NOMO-1 (cell line): ENCODE results near the gene SLC24A4.

Experiments
- DNase-seq, 2 experiments: peaks; one replicate each; lab custom pipeline; 2025; ENCODE audit not compliant: unreplicated experiment in 2 of 2; lab: John Stamatoyannopoulos, UW

SLC24A4 gene

DNA sequence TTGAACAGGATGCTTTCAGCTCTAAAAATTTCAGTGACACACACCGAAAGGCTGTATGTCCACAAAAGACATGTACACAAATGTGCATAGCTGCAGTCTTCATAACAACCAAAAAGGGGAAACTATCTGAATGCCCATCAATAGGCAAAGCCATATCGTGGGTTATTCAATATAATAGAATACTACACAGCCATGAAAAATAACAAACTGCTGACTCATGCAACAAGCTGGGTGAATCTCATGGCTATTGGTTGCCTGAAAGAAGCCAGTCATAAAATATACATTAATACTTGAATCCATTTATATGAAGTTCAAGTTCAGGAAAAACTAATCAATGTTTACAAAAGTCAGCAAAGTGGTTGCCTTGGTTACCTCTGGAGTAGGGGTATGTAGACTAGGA lies 132.3 kb downstream of the SLC24A4 start:
- no peak for DNase-seq

DNA sequence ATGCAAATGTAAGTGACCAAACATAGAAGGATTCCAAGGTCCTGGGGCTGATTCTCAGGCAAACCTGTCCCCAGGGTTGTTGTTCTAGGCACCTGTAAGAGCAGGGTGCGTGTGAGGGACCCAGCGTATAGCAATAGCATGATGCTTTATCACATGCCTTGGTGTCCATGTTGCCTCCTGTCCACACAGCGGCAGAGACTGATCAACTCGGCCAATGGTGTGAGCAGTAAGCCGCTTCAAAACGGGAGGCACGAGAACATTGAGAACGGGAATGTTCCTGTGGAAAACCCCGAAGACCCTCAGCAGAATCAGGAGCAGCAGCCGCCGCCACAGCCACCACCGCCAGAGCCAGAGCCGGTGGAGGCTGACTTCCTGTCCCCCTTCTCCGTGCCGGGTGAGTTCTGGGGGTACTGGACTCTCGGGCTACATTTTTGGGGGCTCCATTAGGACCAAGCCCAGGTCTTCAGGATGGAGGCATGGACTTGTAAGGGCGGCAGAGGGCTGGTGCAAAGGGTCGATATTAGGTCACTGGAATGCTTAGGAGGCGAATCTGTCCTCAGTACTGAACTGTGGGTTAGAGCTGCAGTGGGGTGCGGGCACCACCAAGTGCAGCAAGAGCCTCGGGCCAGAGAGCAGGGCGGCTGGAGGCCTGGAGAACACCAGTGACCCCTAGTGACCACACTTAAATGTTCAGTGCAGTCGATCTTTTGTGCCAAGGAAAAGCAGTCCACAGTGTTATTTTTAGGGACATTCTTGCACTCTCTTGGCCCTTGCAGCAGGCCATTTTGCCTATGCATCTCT lies 133.4 kb downstream of the SLC24A4 start:
- DNase-seq: peak; percentile 84 to 89

DNA sequence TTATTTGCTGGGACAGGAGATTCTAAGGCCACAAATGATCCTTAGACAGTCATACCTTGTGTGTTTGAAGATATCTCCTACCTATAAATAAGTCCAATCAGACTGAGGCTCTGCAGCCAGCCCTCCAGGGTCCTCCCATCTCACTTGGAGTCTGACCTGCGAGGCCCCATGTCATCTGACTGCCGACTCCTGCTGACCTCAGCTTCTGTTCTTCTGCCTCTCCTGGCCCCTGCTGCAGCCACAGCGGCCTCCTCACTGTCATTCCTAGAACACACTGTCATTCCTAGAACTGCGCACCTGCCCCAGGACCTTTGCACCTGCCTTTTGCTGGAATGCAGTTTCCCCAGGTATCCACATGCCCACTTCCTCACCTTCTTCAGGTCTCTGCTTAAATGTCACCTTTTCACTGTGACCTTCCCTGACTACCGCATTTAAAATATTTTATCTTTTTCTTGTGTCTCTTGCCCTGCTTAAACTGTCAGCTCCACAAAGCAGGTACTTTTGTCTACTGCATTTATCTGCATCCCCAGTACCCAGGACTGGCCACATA lies 134.1 kb downstream of the SLC24A4 start:
- DNase-seq: no peak

DNA sequence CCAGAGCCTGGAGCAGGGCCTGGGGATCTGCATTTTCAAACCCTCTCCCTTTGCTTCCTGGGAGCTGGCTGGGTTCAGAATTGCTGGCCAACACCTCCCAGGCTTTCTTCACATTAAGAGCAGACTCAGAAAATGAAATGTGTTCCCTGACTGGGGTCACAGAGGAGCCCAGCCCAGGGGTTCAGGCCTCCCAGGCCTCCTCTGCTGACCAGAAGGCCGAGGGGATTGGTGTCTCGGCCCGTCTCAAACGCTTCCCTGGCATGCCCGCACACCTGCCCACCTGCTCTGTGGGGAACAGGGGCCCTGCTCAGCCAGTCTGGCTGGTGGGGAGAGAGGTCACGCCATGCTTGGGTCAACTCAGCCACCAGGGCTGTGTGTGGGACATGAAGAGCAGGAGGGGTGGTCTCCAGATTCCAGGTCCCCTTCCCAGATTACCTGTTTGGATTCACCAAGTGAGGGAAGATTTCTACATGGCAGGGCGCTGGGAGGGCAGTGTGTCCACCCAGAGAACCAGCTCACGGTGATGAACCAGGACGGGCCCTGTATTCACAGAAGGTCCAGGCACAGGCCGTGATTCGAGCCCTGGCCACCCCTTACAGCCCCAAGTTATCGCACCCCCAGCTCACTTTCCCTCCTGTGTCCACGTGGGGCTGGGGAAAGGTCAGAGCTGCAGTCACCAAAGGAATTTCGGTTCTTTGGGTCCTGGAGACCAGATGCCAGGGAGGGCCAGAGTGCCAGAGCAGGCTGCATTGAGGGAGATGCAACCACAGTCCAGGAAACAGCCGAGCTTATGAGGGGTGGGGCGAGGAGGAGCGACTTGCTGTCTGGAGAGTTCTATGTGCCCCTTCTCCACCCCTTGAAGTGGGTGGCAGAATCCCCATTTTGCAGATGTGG lies 135.4 kb downstream of the SLC24A4 start:
- no peak for DNase-seq

DNA sequence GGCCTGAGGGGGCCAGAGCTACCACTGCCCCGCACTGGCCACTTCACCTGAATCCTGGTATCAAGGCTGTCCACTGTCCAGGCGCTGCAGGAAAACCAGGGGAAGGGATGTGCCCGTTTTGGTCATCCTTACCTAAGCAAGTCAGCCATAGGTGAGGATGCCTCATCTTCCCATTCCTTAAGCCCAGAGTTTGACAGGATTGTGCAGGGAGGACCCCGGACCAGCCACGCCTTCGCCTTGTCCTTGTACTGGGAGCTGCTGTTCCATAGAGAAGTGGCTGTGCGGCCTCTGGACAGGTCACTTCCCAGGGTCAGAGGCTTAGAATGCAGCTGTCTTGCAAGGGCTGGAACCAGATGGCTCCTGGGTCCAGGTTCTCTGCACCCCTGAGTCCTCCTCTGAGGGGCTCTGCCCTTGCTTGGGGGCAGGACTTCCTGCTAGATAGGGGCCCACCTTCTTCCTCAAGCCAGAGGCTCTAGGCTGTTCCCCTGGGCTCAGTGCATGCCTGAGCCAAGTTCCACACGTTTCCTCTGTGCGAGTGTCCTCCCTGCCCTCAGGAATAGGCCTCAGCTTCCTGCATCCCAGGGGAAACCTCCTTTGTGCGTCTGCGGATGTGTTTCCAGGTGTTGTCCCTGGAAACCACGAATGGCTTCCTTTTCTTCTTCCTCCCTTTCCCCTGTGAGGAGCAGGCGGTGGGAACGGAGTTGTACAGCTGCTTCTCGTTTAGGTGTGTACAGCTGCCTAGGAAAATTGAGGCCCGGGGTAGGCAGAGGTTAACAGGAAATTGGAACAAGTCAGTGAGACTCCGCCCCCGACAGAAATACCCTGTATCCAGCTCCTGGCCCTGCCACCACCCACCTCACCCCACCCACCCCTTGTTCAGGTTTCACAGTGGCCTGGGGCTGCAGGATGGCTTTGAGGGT lies 136.3 kb downstream of the SLC24A4 start:
- no peak for DNase-seq

DNA sequence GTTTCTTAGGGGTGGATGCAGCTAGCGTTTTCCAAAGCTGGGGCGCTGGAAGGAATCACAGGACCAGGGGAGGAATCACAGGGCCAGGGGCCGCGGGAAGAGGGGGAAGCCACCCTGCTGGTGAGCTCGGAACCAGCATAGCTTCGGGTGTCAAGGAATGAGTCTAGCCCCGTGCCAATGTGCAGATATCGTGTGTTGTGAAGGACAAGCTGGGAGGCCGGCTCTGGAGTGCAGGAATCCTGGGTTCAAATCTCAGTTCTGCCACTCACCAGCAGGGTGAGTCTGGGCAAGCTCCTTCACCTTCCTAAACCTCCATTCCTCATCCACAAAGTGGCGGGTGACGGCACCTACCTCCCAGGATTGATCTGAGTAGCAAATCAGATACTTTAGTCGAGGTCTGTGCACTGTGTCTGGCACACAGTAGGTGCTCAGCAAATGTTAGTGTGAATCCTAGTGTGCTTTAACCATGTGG lies 137.0 kb downstream of the SLC24A4 start:
- DNase-seq: no peak

DNA sequence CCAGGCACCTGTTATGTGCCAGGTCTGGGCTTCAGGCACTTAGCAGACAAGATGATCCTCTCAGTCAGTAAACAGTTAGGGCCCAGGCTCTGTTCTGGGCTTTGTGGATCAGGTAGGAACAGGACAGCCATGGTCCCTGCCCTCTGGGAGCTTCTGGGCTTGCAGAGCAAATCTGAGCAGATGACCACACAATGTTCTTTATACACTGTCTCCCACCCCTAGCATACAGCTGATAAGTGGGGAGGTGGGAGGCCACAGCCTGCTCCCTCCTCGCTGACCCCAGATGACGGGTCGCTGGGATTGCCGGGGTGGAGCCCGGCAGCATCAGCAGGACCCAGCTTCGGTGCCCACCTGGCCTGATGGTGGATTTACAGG lies 137.6 kb downstream of the SLC24A4 start:
- no peak for DNase-seq

DNA sequence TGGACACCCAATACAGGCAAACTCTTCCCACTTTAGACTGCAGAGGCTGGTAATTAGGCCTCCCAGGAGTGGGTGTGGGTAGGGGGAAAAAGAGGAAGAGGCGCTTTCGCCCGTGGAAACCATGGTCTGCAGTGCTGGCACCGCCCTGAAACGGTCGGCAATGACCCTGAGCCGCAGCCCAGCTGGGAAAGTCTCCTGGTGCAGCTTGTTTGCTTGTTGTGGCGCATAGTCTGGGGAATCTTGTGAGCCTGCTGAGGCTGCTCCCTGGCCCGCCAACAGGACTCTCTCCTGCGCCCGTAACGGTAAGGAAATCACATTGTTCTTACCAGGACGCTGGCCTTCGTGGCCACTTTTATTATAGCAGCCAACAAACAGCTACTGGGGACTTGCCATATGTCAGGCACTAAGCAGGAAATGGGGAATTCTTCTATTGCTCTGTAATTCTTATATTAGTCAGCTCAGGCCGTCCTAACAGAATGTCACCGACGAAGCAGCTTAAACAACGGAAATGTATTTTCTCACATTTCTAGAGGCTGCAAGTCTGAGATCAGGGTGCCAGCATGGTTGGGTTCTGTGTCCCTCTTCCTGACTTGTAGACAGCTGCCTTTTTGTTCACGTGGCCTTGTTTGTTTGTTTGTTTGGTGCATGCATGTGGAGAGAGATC lies 138.1 kb downstream of the SLC24A4 start:
- peak; percentile 28 to 37 for DNase-seq

DNA sequence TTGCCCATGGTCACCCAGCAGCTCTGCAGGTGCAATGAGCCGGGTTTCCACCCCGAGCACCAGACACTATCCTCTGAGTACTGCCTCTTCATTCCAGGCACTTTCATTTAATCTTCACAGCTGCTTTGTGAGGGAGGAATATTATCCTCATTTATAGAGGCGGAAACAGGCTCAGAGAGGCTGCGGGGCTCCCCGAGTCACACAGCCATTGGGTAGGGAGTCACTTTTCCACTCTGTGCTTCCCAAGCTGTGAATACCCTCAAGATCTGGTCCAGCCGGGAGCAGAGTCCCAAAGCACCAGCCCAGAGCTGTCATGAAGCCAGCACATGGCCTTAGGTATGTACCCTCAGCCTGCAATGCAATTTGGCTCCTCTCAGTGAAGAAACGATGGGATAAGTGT lies 138.9 kb downstream of the SLC24A4 start:
- no peak for DNase-seq

DNA sequence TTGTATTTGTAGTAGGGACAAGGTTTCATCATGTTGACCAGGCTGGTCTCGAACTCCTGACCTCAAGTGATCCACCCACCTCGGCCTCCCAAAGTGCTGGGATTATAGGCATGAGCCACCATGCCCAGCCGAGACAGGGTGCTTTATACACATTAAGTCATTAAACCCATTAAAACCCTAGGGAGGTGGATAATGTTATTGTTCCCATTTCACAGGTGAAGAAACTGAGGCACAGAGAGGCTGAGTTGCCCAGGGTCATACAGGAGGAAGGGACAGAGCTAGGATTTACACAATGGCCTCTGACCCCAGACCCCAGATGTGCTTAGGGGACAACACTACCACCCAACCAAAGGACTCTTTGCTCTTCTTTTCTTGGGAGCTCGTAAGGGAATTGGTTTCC lies 139.6 kb downstream of the SLC24A4 start:
- no peak for DNase-seq

DNA sequence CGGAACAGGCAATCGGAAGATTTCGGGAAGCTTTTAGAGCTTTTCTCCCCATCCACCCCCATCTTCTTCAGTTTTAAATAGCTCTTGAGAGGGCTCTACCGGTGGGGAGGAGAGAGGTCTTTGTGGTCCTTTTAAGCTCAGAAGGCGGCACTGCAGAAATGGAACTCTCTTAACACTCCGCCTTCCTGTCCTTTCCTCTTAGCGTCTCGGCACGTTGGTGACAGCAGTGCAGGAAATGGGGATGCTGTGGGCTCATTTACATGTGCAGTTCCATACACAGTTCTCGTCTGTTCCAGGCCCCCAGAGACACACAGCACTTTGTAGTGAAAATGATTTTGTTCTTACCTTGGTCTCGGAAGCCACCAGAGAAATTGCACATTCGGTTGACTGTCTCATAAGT lies 140.2 kb downstream of the SLC24A4 start:
- no peak for DNase-seq

DNA sequence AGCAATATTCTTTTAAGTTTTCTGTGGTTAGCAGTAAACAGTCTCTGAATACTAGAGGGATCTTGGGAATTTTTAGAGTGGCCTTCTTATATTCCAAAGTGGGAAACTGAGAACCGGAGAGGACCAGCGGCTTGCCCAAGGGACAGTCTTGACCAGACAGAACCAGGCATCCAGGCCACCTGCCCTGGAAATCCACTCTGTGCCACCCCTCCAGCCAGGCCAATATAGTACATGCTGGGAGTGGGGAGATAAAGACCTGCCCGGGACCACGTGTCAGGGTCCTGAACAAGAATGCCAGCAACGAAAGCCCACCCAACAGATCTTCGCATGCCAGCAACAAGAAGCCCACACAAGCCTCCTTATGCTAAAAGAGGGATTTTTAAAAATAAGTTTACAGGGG lies 141.2 kb downstream of the SLC24A4 start:
- DNase-seq: no peak

DNA sequence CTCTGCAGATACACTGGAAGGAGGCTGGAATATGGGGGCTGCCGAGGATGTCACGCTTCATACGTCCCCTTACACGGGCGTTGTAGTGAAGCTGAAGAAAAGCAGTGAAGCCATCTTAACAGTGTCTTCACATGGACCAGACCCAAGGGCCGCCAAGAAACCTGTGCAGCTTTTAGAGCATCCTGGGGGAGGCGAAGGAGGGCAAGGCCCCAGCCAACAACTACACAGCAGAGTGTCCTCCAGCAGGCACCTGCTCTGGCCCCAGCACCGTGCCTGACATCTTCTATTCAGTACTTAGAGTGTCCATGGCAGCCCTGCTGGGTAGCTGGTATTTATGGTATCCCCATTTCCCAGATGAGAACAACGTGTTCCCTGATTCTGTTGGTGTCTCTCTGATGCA lies 141.8 kb downstream of the SLC24A4 start:
- DNase-seq: no peak

DNA sequence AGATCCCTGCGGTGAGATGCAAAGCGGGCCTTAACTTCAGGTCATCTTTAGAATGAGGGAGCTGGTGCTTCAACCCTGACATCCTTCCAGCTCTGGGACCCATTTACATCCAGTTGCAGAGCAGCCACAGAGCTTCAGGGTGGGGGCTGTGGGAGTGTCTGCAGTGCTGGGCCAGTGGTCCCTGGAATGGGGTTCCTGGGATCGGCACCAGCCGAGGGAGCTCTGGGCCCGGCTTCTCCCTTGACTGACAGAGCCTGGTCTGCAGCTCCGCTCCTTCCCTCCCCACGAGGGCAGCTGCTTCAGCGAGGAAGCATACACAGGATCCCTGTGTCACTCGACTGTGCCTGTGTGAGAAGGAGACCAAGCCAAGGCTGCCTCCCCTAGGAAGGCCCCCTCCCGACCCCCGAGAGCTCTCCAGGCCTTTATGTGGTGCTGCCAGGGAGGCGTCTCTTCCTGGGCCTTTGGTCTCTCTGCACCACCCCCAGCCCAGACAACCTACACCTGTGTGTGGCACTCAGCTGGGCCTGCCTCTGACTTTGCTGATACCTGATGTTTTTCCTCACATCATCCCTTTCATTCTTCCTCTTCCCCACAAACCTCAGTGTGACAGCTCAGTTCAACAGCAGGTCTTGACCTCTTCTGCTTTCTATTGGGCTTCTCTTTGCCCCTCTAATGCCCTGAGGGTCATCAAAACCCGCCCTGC lies 142.5 kb downstream of the SLC24A4 start:
- DNase-seq: no peak

DNA sequence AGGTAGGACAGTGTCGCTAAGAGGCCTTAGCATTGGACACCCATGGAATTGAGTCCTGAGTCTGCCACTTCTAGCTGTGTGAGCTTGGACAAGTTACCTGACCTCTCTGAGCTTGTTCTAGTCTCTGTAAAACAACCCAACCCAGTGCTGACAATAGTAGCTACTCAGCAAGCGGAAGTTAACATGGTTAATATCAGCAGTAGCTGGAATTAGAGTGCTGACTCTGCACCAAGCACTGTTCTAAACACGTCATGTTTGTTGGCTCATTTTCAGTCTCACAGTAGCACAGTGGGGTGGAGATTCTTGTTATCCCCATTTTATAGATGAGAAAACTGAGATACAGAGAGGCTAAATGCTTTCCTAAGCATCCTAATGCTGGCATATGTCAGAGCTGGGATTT lies 143.1 kb downstream of the SLC24A4 start:
- no peak for DNase-seq

DNA sequence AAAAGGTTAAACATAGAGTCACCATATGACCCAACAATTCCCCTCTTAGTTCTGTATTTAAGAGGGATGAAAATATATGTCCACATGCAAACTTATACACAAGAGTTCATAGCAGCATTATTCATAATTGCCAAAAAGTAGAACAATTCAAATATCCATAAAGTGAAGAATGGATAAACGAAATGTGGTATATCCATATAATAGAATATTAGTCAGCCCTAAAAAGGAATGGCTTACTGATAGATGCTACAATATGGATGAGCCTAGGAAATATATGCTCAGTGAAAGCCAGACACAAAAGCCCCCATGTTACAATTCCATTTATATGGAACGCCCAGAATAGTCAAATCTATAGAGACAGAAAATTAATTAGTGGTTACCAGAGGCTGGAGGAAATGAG lies 146.6 kb downstream of the SLC24A4 start:
- no peak for DNase-seq

DNA sequence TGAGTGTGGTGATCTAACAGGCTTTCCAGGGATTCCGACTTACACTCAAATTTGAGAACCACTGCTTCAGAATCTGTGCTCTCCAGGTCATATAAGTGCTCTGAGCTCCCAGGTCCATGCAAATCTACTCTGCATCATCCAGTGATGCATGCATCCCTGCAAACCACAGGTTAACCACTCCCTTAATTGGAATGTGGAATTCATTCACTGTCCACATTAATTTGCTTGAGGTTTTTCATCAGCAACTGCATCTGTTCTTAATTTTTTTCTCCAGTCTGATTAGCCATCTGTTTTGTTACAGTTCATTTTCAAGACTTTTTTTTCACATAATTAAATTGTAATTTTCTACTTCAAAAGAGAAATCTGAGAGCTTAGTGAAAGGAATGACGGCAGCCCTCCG lies 147.2 kb downstream of the SLC24A4 start:
- no peak for DNase-seq

DNA sequence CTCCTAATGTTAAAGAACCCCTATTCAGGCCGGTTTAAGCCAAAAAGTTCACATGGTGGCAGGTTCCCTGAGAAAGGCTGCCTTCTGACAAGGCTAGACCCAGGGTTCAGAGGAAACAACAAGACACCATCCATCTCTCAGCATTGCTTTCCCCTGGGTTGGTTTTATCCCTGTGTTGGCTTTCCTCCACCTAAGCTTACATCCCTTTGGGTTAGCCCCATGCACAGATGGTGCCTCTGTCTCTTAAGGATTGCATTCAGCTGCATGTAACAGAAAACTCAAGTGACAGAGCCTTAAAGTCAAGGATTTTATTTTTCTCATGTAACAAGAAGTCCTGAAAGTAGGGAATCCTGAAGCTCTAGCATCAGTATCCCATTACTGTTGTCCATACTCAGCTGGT lies 147.8 kb downstream of the SLC24A4 start:
- DNase-seq: no peak

DNA sequence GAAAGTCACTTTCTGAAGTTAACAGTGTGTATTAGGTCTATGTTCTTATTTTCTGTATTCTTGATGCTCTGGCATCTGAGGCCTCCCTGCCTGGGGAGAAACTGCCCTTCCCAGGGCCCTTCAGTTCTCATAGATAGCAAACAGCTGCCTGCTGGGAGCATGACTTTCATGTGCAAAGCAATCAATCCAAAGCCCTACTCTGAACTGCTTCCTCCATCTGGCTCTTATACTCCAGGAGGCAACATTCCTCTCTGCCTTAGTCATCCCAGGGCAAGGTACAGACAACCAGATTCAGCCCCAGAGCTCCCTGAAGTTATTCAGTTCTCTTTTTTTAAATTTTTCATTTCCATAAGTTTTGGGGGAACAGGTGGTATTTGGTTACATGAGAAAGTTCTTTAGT lies 149.0 kb downstream of the SLC24A4 start:
- no peak for DNase-seq
